GM18526 (cell line): ENCODE measurements around the gene SAMD4B.

Source experiments
- POLR2A ChIP-seq: IDR thresholded peaks from 3 replicates; pipeline ENCODE4 v1.6.1; 2011; ENCODE audit not compliant: insufficient read length; ENCODE audit errors: extremely low read depth

SAMD4B gene

GRCh38 chr19:39307046-39307821 lies 35.0 kb upstream of the SAMD4B start:
- TF ChIP-seq POLR2A, result no peak

- no peak for TF ChIP-seq POLR2A
These were observed 34.2 kb upstream of the SAMD4B start for GRCh38 chr19:39307822-39308530.

GRCh38 chr19:39308531-39309304 lies 33.5 kb upstream of the SAMD4B start:
- TF ChIP-seq POLR2A, result no peak

DNA sequence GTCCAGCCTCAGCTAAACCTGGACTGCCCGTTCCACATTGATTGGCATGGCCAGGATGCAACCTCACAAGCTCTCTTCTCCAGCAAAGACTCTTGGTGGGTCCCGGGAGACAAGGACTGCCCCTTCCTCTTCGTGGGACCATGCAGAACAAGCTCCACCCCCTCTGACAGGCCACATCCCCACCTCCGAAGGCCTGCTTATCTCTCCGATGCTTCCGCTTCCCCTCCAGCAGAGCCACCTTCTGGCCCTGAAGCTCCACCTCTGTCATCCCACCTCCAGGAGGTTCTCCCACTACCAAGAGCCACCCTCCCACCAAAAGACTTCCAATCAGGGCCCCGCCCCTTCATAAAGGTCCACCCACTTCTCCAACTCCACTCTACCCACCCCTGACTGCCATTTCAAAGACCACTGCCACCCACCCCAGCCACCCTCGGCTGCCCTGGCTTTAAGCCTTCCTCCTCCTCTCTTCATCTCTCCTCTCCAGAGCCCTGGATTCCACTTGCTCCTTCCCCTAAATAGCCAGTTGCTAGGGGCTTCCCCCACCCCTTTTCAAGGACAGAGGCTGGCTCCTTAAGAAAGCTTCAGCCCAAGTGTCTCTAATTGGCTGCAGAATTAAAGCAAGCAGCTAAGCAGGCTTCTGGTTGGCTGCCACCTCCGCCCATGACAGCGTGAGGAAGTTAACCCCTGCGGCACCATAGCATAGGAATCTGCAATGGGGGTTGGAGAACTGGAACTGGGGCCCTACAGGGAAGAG lies 31.5 kb upstream of the SAMD4B start:
- TF ChIP-seq POLR2A, result no peak

GRCh38 chr19:39314016-39314728 lies 28.0 kb upstream of the SAMD4B start:
- TF ChIP-seq POLR2A, result no peak

GRCh38 chr19:39315933-39316332 lies 26.3 kb upstream of the SAMD4B start:
- TF ChIP-seq POLR2A, result no peak

DNA sequence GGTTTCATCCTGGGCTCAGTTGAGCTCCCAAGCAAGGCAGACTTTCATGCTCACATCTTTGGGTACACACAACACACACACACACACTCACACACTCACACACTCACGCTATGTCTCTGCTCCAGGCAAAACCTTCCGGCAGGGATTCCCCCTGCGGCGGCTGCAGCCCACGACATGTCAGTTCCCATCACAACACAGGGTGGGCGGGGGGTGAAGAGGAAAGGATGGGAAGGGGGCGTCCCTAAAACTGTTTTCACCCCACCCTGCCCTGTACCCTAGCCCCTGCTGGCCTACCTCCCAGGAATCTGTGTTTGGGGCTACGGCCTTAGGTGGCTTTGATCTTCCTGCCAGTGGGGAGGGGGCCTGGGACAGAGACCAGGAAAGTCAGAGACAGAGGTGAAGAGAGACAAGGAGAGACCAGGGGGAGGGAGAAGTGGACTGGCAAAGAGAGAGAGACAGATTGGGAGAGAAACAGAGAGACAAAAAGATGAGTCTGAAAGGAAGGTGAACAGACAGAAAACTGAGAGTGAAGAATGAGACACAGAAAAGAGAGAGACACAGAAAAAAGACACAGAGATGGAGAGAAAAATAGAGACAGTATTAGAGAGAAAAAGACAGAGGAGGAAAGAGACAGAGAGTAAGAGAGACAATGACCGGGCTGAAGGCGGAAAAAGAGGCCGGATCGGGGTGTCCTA lies 25.4 kb upstream of the SAMD4B start:
- TF ChIP-seq POLR2A, result no peak

DNA sequence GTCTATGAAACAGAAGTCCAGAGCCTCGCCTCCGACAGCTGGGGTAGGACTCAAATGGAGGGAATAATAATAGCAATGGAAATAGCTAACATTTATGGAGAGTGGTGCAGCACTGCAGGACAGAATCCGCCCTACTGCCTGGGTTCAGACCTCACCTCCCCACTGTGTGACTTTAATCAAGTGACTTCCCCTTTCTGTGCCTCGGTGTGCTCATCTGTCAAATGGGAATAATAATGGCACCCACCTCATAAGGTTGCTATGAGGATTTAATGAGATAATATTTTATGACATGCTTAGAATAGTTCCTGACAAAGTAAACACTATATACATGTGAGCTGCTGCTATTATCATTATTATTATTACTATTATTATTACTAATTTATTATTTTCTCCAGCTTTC lies 24.7 kb upstream of the SAMD4B start:
- TF ChIP-seq POLR2A, result no peak

DNA sequence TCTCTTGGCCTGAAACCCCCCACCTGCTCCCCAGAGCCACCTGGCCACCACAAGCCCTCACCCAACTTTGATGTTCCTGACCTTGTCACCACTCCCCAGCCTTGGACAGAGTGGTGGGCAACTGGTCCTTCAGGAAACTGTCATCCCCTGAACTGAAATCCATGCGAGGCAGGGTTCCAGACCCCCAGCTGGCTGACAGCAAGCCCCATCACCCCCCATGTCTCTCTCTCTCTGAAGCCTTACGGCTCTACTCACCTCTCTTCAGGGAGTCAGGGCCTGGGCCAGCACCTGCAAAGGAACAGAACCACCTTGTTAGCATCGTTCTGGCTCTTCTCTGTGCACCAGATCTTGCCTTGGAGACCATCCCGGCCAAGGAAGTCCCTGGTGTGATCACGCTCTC lies 24.1 kb upstream of the SAMD4B start:
- TF ChIP-seq POLR2A, result no peak

GRCh38 chr19:39318690-39319089 lies 23.5 kb upstream of the SAMD4B start:
- TF ChIP-seq POLR2A, result no peak

DNA sequence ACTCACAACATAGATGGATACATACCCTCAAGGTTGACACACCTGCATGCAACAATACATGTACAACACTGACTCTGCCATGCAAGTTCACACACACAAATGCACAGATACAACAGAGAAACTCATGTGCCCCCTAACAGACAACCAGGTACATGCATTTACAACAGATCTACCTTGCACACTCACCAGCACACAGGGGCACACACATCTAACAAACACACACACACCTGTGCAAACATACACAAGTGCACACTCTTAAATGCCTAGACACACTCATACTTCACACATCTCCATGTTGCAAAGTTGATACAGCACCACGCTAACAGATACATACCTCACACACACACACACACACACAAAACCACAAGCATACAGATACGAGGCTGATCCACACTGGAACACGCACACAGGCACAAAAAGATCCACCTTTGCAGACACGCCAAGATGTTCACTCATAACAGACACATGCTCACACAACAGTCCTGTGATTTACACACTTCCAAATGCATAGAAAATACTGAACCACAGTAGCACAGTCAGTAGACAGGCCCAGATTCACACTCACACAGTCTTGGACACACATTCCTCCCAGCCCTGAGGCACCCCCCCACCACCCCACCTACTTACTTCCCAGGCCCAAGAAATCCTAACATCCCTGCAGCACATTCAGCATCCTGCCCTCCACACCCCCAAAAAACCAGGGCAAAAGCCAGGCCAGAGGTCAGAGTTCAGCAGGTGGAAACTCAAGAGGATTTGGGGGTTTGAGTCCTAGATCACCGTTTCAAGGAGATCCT lies 22.9 kb upstream of the SAMD4B start:
- no peak for TF ChIP-seq POLR2A

GRCh38 chr19:39319892-39320248 lies 22.4 kb upstream of the SAMD4B start:
- TF ChIP-seq POLR2A, result no peak

GRCh38 chr19:39321117-39321831 lies 20.9 kb upstream of the SAMD4B start:
- TF ChIP-seq POLR2A, result no peak

DNA sequence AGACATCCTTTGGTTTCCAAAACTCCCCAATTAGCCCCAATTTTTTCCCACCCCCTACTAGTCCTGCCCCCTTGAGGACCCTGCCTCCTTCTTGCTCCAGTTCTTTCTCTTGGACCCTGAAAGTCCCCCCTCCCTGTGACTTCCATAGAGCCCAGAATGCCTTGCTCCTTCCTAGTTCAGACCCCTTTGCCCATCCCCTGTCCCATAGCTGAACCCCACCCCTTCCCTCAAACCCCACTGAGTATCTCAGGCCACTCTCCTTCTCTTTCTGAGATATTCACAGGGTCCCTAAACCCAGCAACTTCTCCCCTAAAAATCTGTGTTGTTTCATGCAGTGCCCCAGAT lies 20.4 kb upstream of the SAMD4B start:
- TF ChIP-seq POLR2A, result no peak
